K562 (cell line): ENCODE measurements around the gene TNNI2. TPM values are rescaled to one million over a fixed set of nuclear protein-coding genes. Genes with fewer than 3 reads are reported as not detected.

Experiments
- ATAC-seq: fragments of 200-7000 bp; cut with Tn5 transposase; 3 replicates; pipeline ENCODE4 v1.9.1; 2020; ENCODE audit warnings: moderate library complexity
- BruUV-seq: library from RNA; stranded (reverse); fragments of 400-500 nt; replicated peaks from 2 replicates; lab custom pipeline; 2021; lab: Mats Ljungman, UMichigan
- CTCF ChIA-PET: fragments of 300-600 bp; formaldehyde crosslinking; extraction: SDS; loops from one replicate; lab custom pipeline; 2021; ENCODE audit warnings: low intra/inter-chr PET ratio; lab: Yijun Ruan, JAX
- POLR2A ChIA-PET: fragments of 300-600, 350-650 bp; sonication (Branson Sonifier 250); formaldehyde crosslinking; extraction: SDS; loops from one replicate; lab custom pipeline; 2021; ENCODE audit warnings: antibody characterized with exemption, inconsistent platforms; lab: Yijun Ruan, JAX
- DNase-seq, 4 experiments: peaks; one replicate each; pipeline versions ENCODE4 v3.0.0 to v3.0.0-alpha.2; 2011 to 2018; ENCODE audit warnings: low spot score in 3 of 4, mixed read lengths in 3 of 4; ENCODE audit errors: extremely low read depth in 1 of 4
- FAIRE-seq: peaks from 2 replicates; lab custom pipeline; 2011; peaks lifted over from hg19 to GRCh38; lab: Jason Lieb, UNC
- H2AFZ ChIP-seq: 2 replicates; pipeline ENCODE4 v1.6.0; 2011; ENCODE audit warnings: low read depth, low read length, control low read depth, inconsistent platforms
- H3K27ac ChIP-seq: fragments of 200-600 bp; 3 replicates; pipeline ENCODE4 v1.8.0; 2011; ENCODE audit warnings: low read depth, mild to moderate bottlenecking, control low read depth, inconsistent platforms, low read length, moderate library complexity, mixed read lengths; ENCODE audit errors: extremely low read depth
- H3K27me3 ChIP-seq, 2 experiments: fragments of 300-600 bp in 1 of 2; 2 replicates in 1 of 2; 3 replicates in 1 of 2; pipeline versions ENCODE4 v1.6.0 to v1.8.0; 2011; ENCODE audit warnings: inconsistent platforms in 2 of 2, low read length in 2 of 2, mild to moderate bottlenecking in 1 of 2, mixed read lengths in 1 of 2, moderate library complexity in 1 of 2; ENCODE audit not compliant: control insufficient read depth in 2 of 2, insufficient read depth in 2 of 2
- H3K36me3 ChIP-seq: fragments of 300-600 bp; 3 replicates; pipeline ENCODE4 v1.8.0; 2011; ENCODE audit warnings: mild to moderate bottlenecking, low read length, inconsistent platforms; ENCODE audit not compliant: control insufficient read depth, insufficient read depth
- H3K4me1 ChIP-seq, 2 experiments: fragments of 200-600 bp in 1 of 2; replicated peaks in 1 of 2; 2 replicates in 1 of 2; 3 replicates in 1 of 2; pipeline versions ENCODE4 v1.5.1 to v1.8.0; 2011; ENCODE audit warnings: inconsistent platforms in 2 of 2, low read length in 2 of 2, mild to moderate bottlenecking in 1 of 2, mixed read lengths in 1 of 2, moderate library complexity in 1 of 2; ENCODE audit not compliant: control insufficient read depth in 2 of 2, insufficient read depth in 2 of 2
- H3K4me2 ChIP-seq: 2 replicates; pipeline ENCODE4 v1.6.1; 2011; ENCODE audit warnings: low read length, control low read depth, inconsistent platforms, mixed read lengths; ENCODE audit not compliant: insufficient read depth
- H3K4me3 ChIP-seq: fragments of 200-600 bp; sonication (generic), shearing (Covaris generic); 2 replicates; pipeline ENCODE4 v1.5.1; 2016; ENCODE audit warnings: control low read depth, inconsistent platforms
- H3K79me2 ChIP-seq: fragments of 200-600 bp; 3 replicates; pipeline ENCODE4 v1.8.0; 2011; ENCODE audit warnings: low read length, inconsistent platforms; ENCODE audit not compliant: control insufficient read depth, insufficient read depth
- H3K9ac ChIP-seq, 2 experiments: 2 replicates each; pipeline versions ENCODE4 v1.6.0 to v1.6.1; 2011; ENCODE audit warnings: low read depth in 2 of 2, low read length in 2 of 2, control low read depth in 1 of 2, inconsistent platforms in 1 of 2, mild to moderate bottlenecking in 1 of 2, mixed read lengths in 1 of 2; ENCODE audit not compliant: insufficient read depth in 1 of 2
- H3K9me1 ChIP-seq: one replicate; pipeline ENCODE4 v1.6.0; 2011; ENCODE audit warnings: inconsistent platforms, mild to moderate bottlenecking, low read length, moderate library complexity; ENCODE audit not compliant: control insufficient read depth, insufficient read depth
- H3K9me3 ChIP-seq: replicated peaks from 2 replicates; pipeline ENCODE4 v1.5.1; 2011; ENCODE audit warnings: low read depth, low read length, inconsistent platforms; ENCODE audit not compliant: control insufficient read depth, insufficient read depth
- H4K20me1 ChIP-seq: replicated peaks from 2 replicates; pipeline ENCODE4 v1.6.1; 2011; ENCODE audit warnings: low read length, inconsistent platforms, mixed read lengths; ENCODE audit not compliant: control insufficient read depth, insufficient read depth
- ARID2 ChIP-seq: fragments of 450-650 bp; IDR thresholded peaks from 2 replicates; pipeline ENCODE4 v1.6.1; 2017; ENCODE audit warnings: antibody characterized with exemption, mild to moderate bottlenecking
- CC2D1A ChIP-seq: fragments of 450-650 bp; IDR thresholded peaks from 2 replicates; pipeline ENCODE4 v1.6.1; 2017; ENCODE audit warnings: mild to moderate bottlenecking
- EHMT2 ChIP-seq: fragments of 450-650 bp; IDR thresholded peaks from 2 replicates; pipeline ENCODE4 v1.6.1; 2018; ENCODE audit warnings: antibody characterized with exemption
- ETV5 ChIP-seq: sonication (generic); formaldehyde crosslinking; IDR thresholded peaks from 2 replicates; pipeline ENCODE4 v1.4.0; 2020; ENCODE audit warnings: low read depth, mild to moderate bottlenecking, missing genetic modification reagents
- GABPA ChIP-seq: fragments of 200-800 bp; sonication (Bioruptor generic); conservative IDR thresholded peaks from 2 replicates; pipeline ENCODE4 v1.6.1; 2016; ENCODE audit warnings: low read depth, missing genetic modification characterization, missing compliant biosample characterization
- MAZ ChIP-seq, 2 experiments: fragments of 450-650 bp in 1 of 2; sonication (generic) in 1 of 2; formaldehyde crosslinking; IDR thresholded peaks in 1 of 2; conservative IDR thresholded peaks in 1 of 2; 2 replicates each; pipeline versions ENCODE4 v1.4.0 to v1.5.0; 2020; ENCODE audit warnings: mild to moderate bottlenecking in 1 of 2, missing genetic modification reagents in 1 of 2
- NFIC ChIP-seq: fragments of 450-650 bp; IDR thresholded peaks from 2 replicates; pipeline ENCODE4 v1.6.1; 2017; ENCODE audit warnings: mild to moderate bottlenecking, inconsistent platforms
- SMC3 ChIP-seq: conservative IDR thresholded peaks from 2 replicates; pipeline ENCODE4 v1.6.1; 2011; ENCODE audit warnings: low read depth, low read length, improper control_type of control experiment; ENCODE audit not compliant: insufficient read depth
- STAG1 ChIP-seq: sonication (generic); formaldehyde crosslinking; IDR thresholded peaks from 2 replicates; pipeline ENCODE4 v1.5.0; 2020; ENCODE audit warnings: missing genetic modification reagents, borderline replicate concordance
- ZNF184 ChIP-seq: sonication (generic); formaldehyde crosslinking; IDR thresholded peaks from 2 replicates; pipeline ENCODE4 v1.5.0; 2020; ENCODE audit warnings: missing genetic modification reagents
- WGBS: fragments of 100-300 bp; shearing (Covaris generic); methylation state at CpG from one replicate; pipeline ENCODE4 v1.1.6; 2016; ENCODE audit warnings: low coverage, mixed read lengths; ENCODE audit not compliant: insufficient coverage; ENCODE audit errors: missing lambda C conversion rate; 5-methylcytosine and 5-hydroxymethylcytosine counted together
- in situ Hi-C: fragments of 300-500 bp; cut with MboI; formaldehyde crosslinking; loops from 4 replicates; pipeline ENCODE4 v1.15.0; 2018; ENCODE audit warnings: inconsistent platforms, mixed read lengths
- intact Hi-C: fragments of 100-400 bp; cut with micrococcal nuclease; formaldehyde crosslinking; loops from 2 replicates; pipeline ENCODE4 v1.14.2; 2022
- polyA plus RNA-seq, 8 experiments: library from polyadenylated mRNA; depleted of rRNA in 4 of 8; stranded (reverse) in 5 of 8; unstranded in 3 of 8; fragments of >200 nt; fragmentation: Nextera tagmentation in 2 of 8; fragmentation: Illumina TruSeq in 1 of 8; extraction: Ambion mirVana in 2 of 8; extraction: Trizol in 1 of 8; gene quantifications; 2 replicates each; pipeline versions ENCODE4 v1.2.1 to v1.2.3, GENCODE V29; 2011 to 2014; ENCODE audit warnings: inconsistent platforms in 1 of 8, missing spikeins in 1 of 8
- total RNA-seq, 7 experiments: library from RNA; depleted of rRNA in 6 of 7; stranded (reverse); fragments of >200 nt in 6 of 7; fragmentation: Illumina TruSeq in 2 of 7; extraction: Trizol in 2 of 7; gene quantifications; 2 replicates each; pipeline versions ENCODE4 v1.2.1 to v1.2.3, GENCODE V29; 2011 to 2021; ENCODE audit warnings: low replicate concordance in 1 of 7
- TF ChIP-seq, protein P1 (sequence below): sonication (generic); formaldehyde crosslinking; IDR thresholded peaks from 2 replicates; pipeline ENCODE4 v1.9.0; 2022; ENCODE audit warnings: mild to moderate bottlenecking, missing genetic modification reagents
- TF ChIP-seq, protein P2 (sequence below): fragments of 450-650 bp; formaldehyde crosslinking; IDR thresholded peaks from 2 replicates; pipeline ENCODE4 v1.4.0; 2020; ENCODE audit warnings: mild to moderate bottlenecking, moderate library complexity
- TF ChIP-seq, protein P3 (sequence below), 3 experiments: fragments of 200-800 bp in 1 of 3; sonication (Bioruptor generic) in 1 of 3; sonication (generic) in 1 of 3; formaldehyde crosslinking in 1 of 3; IDR thresholded peaks; 2 replicates each; pipeline versions ENCODE4 v1.6.1 to v1.8.0; 2016 to 2022; ENCODE audit warnings: mild to moderate bottlenecking in 2 of 3, missing compliant biosample characterization in 2 of 3, missing genetic modification characterization in 2 of 3, missing genetic modification reagents in 1 of 3
- TF ChIP-seq, protein P4 (sequence below), 3 experiments: IDR thresholded peaks in 2 of 3; conservative IDR thresholded peaks in 1 of 3; 2 replicates each; pipeline ENCODE4 v1.5.1; 2011 to 2012; ENCODE audit warnings: low read length in 3 of 3, mild to moderate bottlenecking in 3 of 3, control low read depth in 2 of 3, improper control_type of control experiment in 1 of 3, inconsistent platforms in 1 of 3, low read depth in 1 of 3, mixed read lengths in 1 of 3, moderate library complexity in 1 of 3; ENCODE audit not compliant: insufficient read depth in 2 of 3

Gene TNNI2
- total and polyA plus RNA-seq, 9 of the 15 experiments (the other 6 are each of a cell fraction or from before 2014, with no cell fraction given) = not detected

DNA sequence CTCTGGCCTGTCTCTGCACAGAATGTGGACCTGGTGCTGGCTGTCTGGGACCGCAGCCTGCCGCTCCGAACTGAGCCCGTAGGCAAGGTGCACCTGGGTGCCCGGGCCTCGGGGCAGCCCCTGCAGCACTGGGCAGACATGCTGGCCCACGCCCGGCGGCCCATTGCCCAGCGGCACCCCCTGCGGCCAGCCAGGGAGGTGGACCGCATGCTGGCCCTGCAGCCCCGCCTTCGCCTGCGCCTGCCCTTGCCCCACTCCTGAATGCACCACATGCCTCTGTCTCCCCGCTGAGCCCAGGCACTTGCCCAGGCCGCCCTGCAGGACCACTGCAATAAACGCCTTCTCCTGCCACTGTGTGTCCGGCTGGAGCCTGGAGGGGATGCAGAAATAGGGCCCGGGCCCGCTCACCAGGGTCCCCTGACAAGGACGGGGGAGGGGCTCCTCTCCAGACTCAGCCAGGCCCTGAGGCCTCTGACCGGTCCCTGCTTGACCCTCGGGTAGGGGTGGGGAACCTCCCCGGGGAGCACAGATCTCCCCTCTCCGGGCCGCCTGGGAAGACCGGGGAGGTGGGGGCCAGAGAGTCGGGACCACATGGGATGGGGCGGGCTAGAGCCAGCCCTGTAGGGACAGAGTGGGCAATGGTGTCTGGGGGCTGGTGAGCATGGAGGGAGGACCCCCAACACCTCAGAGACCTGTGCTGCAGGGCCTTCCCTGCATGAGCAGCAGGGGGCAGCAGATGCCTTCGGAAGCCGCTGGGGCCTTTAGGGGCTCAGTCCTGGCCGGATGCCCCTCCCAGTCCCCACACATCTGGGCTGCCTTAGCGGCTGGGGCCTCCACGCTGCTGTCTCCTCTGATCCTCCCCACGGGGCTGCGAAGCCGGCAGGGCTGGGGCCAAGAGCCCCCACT lies 1.4 kb upstream of the TNNI2 start:
- Histone ChIP-seq H3K9ac (no peak overlapping the region), H3K27ac (no peak overlapping the region), H3K9me3 (no peaks in the 10 kb centered on the region), H3K27me3 (peaks cover 3 to 63% of the 10 kb centered on the region in 2 experiments; a peak in 3 of 5 replicates), H4K20me1 (peaks cover 12% of the 10 kb centered on the region), H3K4me1 (peaks cover 0 to 53% of the 10 kb centered on the region in 2 experiments; a peak in 4 of 5 replicates), H3K79me2 (no peaks in the 10 kb centered on the region), H3K4me3 (no peak overlapping the region), H3K4me2 (no peak overlapping the region), H2AFZ (no peak overlapping the region), H3K9me1 (no peaks in the 10 kb centered on the region), H3K36me3 (no peaks in the 10 kb centered on the region)
- no peak for FAIRE-seq
- intact Hi-C loops = loop anchor here (2.0 kb wide), 1 partner anchor 45 kb away; no protein-coding TSS in a partner anchor
- peak; percentile 88 for ATAC-seq
- ChIA-PET CTCF (interaction anchor here (0.5 to 3.5 kb wide), 6 partner anchors 135 to 314 kb away, joined by 3 to 54 read pairs (median 4); partner anchors contain the start of gene H19), POLR2A (interaction anchor here (1.3 kb wide), 1 partner anchor 11 kb away, joined by 3 read pairs; no protein-coding TSS in a partner anchor)
- 5% methylated on average over 37 of the region's 38 CpGs for WGBS
- in situ Hi-C loops = no loop called here
- DNase-seq = peak; percentile 74 to 88 (median 86)
- BruUV-seq = no TSS peak
- TF ChIP-seq CC2D1A (peak; percentile 76), MAZ (CRISPR knock-in tag; conservative IDR thresholded peaks at IDR 0.05 in 1 of 2, IDR thresholded peaks at IDR 0.05 in 1 of 2) (peak; percentile 25 to 36; a peak in 1 of 4 replicates), ZNF184 (CRISPR knock-in tag) (no peak), EHMT2 (no peak), STAG1 (CRISPR knock-in tag) (peak; percentile 88; the same call in 1 of the 2 replicates), ARID2 (peak; percentile 64; the same call in 1 of the 2 replicates), GABPA (no peak), ETV5 (0 out of 2 replicates have a peak, but pooled peaks have one; percentile 50), SMC3 (peak; percentile 95), NFIC (no peak)
- TF ChIP-seq, protein P1, sequence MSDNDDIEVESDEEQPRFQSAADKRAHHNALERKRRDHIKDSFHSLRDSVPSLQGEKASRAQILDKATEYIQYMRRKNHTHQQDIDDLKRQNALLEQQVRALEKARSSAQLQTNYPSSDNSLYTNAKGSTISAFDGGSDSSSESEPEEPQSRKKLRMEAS (CRISPR knock-in tag) = peak; percentile 22; the same call in 1 of the 2 replicates
- TF ChIP-seq, protein P2, sequence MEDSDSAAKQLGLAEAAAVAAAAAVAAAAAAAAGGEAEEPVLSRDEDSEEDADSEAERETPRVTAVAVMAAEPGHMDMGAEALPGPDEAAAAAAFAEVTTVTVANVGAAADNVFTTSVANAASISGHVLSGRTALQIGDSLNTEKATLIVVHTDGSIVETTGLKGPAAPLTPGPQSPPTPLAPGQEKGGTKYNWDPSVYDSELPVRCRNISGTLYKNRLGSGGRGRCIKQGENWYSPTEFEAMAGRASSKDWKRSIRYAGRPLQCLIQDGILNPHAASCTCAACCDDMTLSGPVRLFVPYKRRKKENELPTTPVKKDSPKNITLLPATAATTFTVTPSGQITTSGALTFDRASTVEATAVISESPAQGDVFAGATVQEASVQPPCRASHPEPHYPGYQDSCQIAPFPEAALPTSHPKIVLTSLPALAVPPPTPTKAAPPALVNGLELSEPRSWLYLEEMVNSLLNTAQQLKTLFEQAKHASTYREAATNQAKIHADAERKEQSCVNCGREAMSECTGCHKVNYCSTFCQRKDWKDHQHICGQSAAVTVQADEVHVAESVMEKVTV (CRISPR knock-in tag) = peak; percentile 65
- TF ChIP-seq, protein P3, sequence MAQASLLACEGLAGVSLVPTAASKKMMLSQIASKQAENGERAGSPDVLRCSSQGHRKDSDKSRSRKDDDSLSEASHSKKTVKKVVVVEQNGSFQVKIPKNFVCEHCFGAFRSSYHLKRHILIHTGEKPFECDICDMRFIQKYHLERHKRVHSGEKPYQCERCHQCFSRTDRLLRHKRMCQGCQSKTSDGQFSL (CRISPR knock-in tag; IDR thresholded peaks at IDR 0.05) = 0 out of 2 replicates have a peak, but pooled peaks have one; percentile 58
- TF ChIP-seq, protein P3 (tag; IDR thresholded peaks at IDR 0.05) = no peak
- TF ChIP-seq, protein P4, sequence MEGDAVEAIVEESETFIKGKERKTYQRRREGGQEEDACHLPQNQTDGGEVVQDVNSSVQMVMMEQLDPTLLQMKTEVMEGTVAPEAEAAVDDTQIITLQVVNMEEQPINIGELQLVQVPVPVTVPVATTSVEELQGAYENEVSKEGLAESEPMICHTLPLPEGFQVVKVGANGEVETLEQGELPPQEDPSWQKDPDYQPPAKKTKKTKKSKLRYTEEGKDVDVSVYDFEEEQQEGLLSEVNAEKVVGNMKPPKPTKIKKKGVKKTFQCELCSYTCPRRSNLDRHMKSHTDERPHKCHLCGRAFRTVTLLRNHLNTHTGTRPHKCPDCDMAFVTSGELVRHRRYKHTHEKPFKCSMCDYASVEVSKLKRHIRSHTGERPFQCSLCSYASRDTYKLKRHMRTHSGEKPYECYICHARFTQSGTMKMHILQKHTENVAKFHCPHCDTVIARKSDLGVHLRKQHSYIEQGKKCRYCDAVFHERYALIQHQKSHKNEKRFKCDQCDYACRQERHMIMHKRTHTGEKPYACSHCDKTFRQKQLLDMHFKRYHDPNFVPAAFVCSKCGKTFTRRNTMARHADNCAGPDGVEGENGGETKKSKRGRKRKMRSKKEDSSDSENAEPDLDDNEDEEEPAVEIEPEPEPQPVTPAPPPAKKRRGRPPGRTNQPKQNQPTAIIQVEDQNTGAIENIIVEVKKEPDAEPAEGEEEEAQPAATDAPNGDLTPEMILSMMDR (IDR thresholded peaks at IDR 0.05 in 2 of 3, conservative IDR thresholded peaks at IDR 0.05 in 1 of 3; ENCODE audit: insufficient read depth in 2 of 3, low read depth in 1 of 3, low read length in 3 of 3) = peak; percentile 75 to 90 (median 81)
